ENCODE measurements around the gene CLDN24. TPM values are rescaled to one million over a fixed set of nuclear protein-coding genes. Genes with fewer than 3 reads are reported as not detected.

Gene CLDN24
- total RNA-seq, 4 donors from 2014 or later: not detected

GRCh38 chr4:183347146-183347545 is 24.9 kb upstream of the CLDN24 start:
- DNase-seq (ENCODE audit: low spot score in 2 of 2): no peak
- no peak overlapping the region for H3K4me3 ChIP-seq (ENCODE audit: low read depth, poor library complexity, severe bottlenecking)
- TF ChIP-seq POLR2A (IDR thresholded peaks at IDR 0.05) (no peak), CTCF (IDR thresholded peaks at IDR 0.05) (no peak)
- WGBS, 2 donors: 85 to 89% methylated on average over 8 of the region's 8 CpGs
- intact Hi-C loops (cut with DNase I; ENCODE audit: low total_unique reads): no loop called here

GRCh38 chr4:183345261-183345660 is 23.0 kb upstream of the CLDN24 start:
- intact Hi-C loops (cut with DNase I; ENCODE audit: low total_unique reads): no loop called here
- no peak overlapping the region for H3K4me3 ChIP-seq (ENCODE audit: low read depth, poor library complexity, severe bottlenecking)
- DNase-seq (ENCODE audit: low spot score in 2 of 2): no peak
- TF ChIP-seq CTCF (IDR thresholded peaks at IDR 0.05) (no peak), POLR2A (IDR thresholded peaks at IDR 0.05) (no peak)
- WGBS, 2 donors: 90 to 95% methylated on average over 4 of the region's 4 CpGs

GRCh38 chr4:183344523-183345255 is 22.5 kb upstream of the CLDN24 start:
- no peak overlapping the region for H3K4me3 ChIP-seq (ENCODE audit: low read depth, poor library complexity, severe bottlenecking)
- TF ChIP-seq CTCF (IDR thresholded peaks at IDR 0.05) (no peak), POLR2A (IDR thresholded peaks at IDR 0.05) (no peak)
- intact Hi-C loops (cut with DNase I; ENCODE audit: low total_unique reads): no loop called here
- DNase-seq (ENCODE audit: low spot score in 2 of 2): no peak
- WGBS, 2 donors: 95 to 99% methylated on average over 9 to 11 of the region's 15 CpGs

GRCh38 chr4:183343730-183344129 is 21.5 kb upstream of the CLDN24 start:
- no peak overlapping the region for H3K4me3 ChIP-seq (ENCODE audit: low read depth, poor library complexity, severe bottlenecking)
- DNase-seq (ENCODE audit: low spot score in 2 of 2): no peak
- 88 to 97% methylated on average over 7 of the region's 7 CpGs for WGBS, 2 donors
- no peak for TF ChIP-seq POLR2A (IDR thresholded peaks at IDR 0.05)
- intact Hi-C loops (cut with DNase I; ENCODE audit: low total_unique reads): no loop called here

GRCh38 chr4:183342541-183343533 is 20.6 kb upstream of the CLDN24 start:
- TF ChIP-seq POLR2A (IDR thresholded peaks at IDR 0.05) (no peak), CTCF (IDR thresholded peaks at IDR 0.05) (no peak)
- intact Hi-C loops (cut with DNase I; ENCODE audit: low total_unique reads): no loop called here
- DNase-seq (ENCODE audit: low spot score in 2 of 2): peak in 1 of 2 donors; percentile 83
- H3K4me3 ChIP-seq (ENCODE audit: low read depth, poor library complexity, severe bottlenecking): no peak overlapping the region
- WGBS, 2 donors: 26 to 30% methylated on average over 40 of the region's 40 CpGs

GRCh38 chr4:183337833-183338232 is 15.6 kb upstream of the CLDN24 start:
- intact Hi-C loops (cut with DNase I; ENCODE audit: low total_unique reads): no loop called here
- peak in 1 of 2 donors; percentile 80 for DNase-seq (ENCODE audit: low spot score in 2 of 2)
- WGBS, 2 donors: 68 to 80% methylated on average over 7 of the region's 7 CpGs
- TF ChIP-seq CTCF (IDR thresholded peaks at IDR 0.05) (no peak), POLR2A (IDR thresholded peaks at IDR 0.05) (no peak)
- no peak overlapping the region for H3K4me3 ChIP-seq (ENCODE audit: low read depth, poor library complexity, severe bottlenecking)

All from lower leg skin (tissue), 4 donors.